Cardiac fibroblast (primary cell): ENCODE measurements around the gene HSPB3.

Experiments used
- DNase-seq, 2 donors: peaks; one replicate each; pipeline versions ENCODE4 v3.0.0 to v3.0.0-alpha.2; 2010; ENCODE audit warnings: low read depth in 2 of 2
- H3K4me3 ChIP-seq, 2 donors: replicated peaks in 1 of 2; 1 replicate in 1 of 2; 2 replicates in 1 of 2; pipeline ENCODE4 v1.5.1; 2011; ENCODE audit warnings: low read depth in 2 of 2, low read length in 2 of 2, mild to moderate bottlenecking in 2 of 2, moderate library complexity in 1 of 2
- TF ChIP-seq, protein P1 (sequence below): IDR thresholded peaks from one replicate; pipeline ENCODE4 v1.5.1; 2011; ENCODE audit warnings: low read depth, mild to moderate bottlenecking, low read length, inconsistent platforms

Gene HSPB3

DNA sequence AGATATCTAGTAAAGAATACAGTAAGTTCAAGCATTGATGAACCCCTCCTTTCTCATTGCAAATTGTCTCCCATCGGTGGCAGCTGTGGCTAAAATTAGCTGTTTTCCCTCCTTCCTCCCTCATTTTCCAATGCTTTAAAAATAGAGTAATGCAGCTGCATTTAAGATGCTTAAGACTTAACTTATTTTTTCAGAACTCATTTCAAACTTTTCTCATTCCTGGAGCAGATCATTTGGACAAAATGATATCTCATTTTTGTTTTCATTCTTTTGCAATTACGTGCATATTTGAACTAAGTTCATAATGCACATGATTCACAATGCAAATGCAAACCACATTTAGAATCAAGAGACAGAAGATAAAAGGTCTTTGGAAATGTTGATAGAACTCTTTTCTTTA lies 14.6 kb downstream of the HSPB3 start:
- peak; percentile 44 to 50 for DNase-seq
- H3K4me3 ChIP-seq, result peak overlapping the region in 1 of 2 donors; percentile 15
- TF ChIP-seq, protein P1, sequence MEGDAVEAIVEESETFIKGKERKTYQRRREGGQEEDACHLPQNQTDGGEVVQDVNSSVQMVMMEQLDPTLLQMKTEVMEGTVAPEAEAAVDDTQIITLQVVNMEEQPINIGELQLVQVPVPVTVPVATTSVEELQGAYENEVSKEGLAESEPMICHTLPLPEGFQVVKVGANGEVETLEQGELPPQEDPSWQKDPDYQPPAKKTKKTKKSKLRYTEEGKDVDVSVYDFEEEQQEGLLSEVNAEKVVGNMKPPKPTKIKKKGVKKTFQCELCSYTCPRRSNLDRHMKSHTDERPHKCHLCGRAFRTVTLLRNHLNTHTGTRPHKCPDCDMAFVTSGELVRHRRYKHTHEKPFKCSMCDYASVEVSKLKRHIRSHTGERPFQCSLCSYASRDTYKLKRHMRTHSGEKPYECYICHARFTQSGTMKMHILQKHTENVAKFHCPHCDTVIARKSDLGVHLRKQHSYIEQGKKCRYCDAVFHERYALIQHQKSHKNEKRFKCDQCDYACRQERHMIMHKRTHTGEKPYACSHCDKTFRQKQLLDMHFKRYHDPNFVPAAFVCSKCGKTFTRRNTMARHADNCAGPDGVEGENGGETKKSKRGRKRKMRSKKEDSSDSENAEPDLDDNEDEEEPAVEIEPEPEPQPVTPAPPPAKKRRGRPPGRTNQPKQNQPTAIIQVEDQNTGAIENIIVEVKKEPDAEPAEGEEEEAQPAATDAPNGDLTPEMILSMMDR, result no peak

- DNase-seq, result peak; percentile 30 to 83
- TF ChIP-seq, protein P1, result no peak
- H3K4me3 ChIP-seq, result no peak overlapping the region
Measured at GRCh38 chr5:54470677-54471076, 15.2 kb downstream of the HSPB3 start.

DNA sequence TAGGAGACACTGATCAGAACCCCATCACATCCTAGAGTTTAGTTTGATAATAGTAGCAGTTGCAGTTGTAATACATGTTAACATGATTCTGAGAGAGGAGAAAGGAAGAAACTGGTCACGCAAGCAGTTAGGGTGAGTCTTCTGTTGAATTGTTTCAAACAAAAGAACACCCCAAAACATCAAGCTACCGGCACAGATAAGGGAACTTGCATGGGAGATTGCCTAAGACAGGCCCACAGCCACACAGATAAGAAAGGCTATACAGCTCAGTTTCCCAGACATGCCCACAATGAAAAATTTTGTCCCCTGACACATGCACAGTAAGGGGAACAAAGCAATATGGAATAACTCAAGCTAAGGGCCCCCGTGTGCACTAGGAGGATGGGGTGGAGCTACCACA lies 15.9 kb downstream of the HSPB3 start:
- H3K4me3 ChIP-seq, result no peak overlapping the region
- no peak for DNase-seq
- TF ChIP-seq, protein P1, result no peak

DNA sequence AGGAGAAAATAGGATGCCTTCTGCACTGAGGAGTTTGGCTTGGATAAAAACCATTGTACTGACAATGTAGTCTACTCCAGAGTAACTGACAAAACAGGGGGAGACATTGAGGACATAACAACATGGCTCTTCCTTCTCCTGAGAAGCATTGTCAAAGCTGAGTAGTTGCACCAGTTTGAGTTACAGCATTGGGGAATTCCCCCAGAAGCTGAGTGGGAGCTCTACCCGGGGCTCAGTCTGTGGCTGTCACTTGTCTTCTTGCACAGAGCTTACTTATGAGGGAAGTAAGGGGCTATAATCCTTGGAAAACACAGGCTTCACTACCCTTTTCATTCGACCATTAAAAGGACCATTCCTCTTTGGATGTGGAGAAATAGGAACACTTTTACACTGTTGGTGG lies 21.2 kb downstream of the HSPB3 start:
- TF ChIP-seq, protein P1, result no peak

DNA sequence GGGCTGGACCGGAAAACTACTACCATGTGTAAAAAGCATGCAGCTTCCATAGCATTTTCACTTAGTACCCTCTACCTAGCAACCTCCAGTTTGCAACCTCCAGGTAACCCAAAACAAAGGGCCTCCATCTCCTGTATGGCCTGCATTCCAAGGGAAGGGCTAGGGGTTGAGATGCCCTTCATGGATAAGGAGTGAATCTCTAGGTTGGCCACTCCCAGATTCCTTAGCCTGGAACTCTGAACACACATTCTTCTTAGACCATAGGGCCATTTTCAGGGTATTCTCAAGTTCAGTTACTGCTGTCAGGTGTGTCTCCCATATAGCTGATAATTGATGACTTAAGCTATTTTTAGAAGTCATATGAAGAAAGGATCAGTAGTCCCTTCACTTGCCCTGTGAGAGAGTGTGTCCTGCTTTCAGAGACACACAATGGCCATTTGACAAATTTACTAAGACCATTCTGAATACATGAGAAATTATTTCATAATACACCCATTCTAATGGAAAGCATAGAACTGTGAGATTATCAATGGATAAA lies 22.5 kb downstream of the HSPB3 start:
- no peak overlapping the region for H3K4me3 ChIP-seq
- DNase-seq, result no peak
- TF ChIP-seq, protein P1, result no peak

More for the DNA sequence above, 21.2 kb downstream of the HSPB3 start:
- H3K4me3 ChIP-seq, result no peak overlapping the region
- peak in 1 of 2 donors; percentile 7 for DNase-seq

- H3K4me3 ChIP-seq, result no peak overlapping the region
- DNase-seq, result no peak
- TF ChIP-seq, protein P1, result no peak
Measured at GRCh38 chr5:54480296-54480695, 24.8 kb downstream of the HSPB3 start.
